Stomach (tissue), 9 donors: ENCODE measurements around the gene SP4. TPM values are rescaled to one million over a fixed set of nuclear protein-coding genes. Genes with fewer than 3 reads are reported as not detected.

Experiments used
- DNase-seq, 2 donors: peaks; one replicate each; pipeline versions ENCODE4 v3.0.0 to v3.0.0-alpha.2; 2013 to 2019
- H3K27ac ChIP-seq, 5 donors: fragments of 200-600 bp in 4 of 5; sonication (generic) in 4 of 5; one replicate each; pipeline ENCODE4 v1.5.1; 2013 to 2019; ENCODE audit warnings: mild to moderate bottlenecking in 1 of 5, moderate library complexity in 1 of 5
- H3K27me3 ChIP-seq, 3 donors: fragments of 200-600 bp; sonication (generic); one replicate each; pipeline ENCODE4 v1.5.1; 2017 to 2019; ENCODE audit warnings: mixed run types in 1 of 3
- H3K36me3 ChIP-seq, 4 donors: fragments of 200-600 bp; sonication (generic); 1 replicate in 3 of 4; 2 replicates in 1 of 4; pipeline ENCODE4 v1.5.1; 2016 to 2019
- H3K4me1 ChIP-seq, 4 donors: fragments of 200-600 bp; sonication (generic); one replicate each; pipeline ENCODE4 v1.5.1; 2016 to 2019
- H3K4me3 ChIP-seq, 4 donors: fragments of 200-600 bp; sonication (generic) in 3 of 4; one replicate each; pipeline ENCODE4 v1.5.1; 2016 to 2019; ENCODE audit warnings: mild to moderate bottlenecking in 1 of 4
- H3K9me3 ChIP-seq, 4 donors: fragments of 200-600 bp; sonication (generic); one replicate each; pipeline ENCODE4 v1.5.1; 2016 to 2019
- EP300 ChIP-seq: sonication (generic); formaldehyde crosslinking; IDR thresholded peaks from one replicate; pipeline ENCODE4 v1.6.1; 2017; ENCODE audit warnings: antibody characterized with exemption
- POLR2A ChIP-seq, 4 donors: fragments of 450-650 bp; IDR thresholded peaks; one replicate each; pipeline ENCODE4 v1.6.1; 2016; ENCODE audit warnings: antibody characterized with exemption in 4 of 4, control low read depth in 2 of 4, mild to moderate bottlenecking in 1 of 4, moderate library complexity in 1 of 4
- POLR2AphosphoS5 ChIP-seq, 3 donors: sonication (generic); formaldehyde crosslinking; IDR thresholded peaks; one replicate each; pipeline ENCODE4 v1.6.1; 2016; ENCODE audit warnings: antibody characterized with exemption in 3 of 3
- WGBS, 5 donors: extraction: QIAGEN DNeasy Blood & Tissue Kit in 3 of 5; methylation state at CpG; one replicate each; pipeline versions ENCODE4 v1.1.5 to v1.1.7; 2013 to 2018; 5-methylcytosine and 5-hydroxymethylcytosine counted together
- intact Hi-C: fragments of 100-400 bp; cut with DNase I; formaldehyde crosslinking; loops from one replicate; pipeline ENCODE4 v1.15.1; 2023; ENCODE audit warnings: low total_unique reads
- polyA plus RNA-seq, 3 donors: library from polyadenylated mRNA; stranded (reverse); fragments of 200-250 nt; gene quantifications; one replicate each; pipeline ENCODE4 v1.2.3, GENCODE V29; 2013
- total RNA-seq, 5 donors: library from RNA; depleted of rRNA; stranded (reverse); fragments of >200 nt; gene quantifications; one replicate each; pipeline versions ENCODE4 v1.1.0 to v1.2.3, GENCODE V29; 2014 to 2016
- TF ChIP-seq, protein P1 (sequence below), 7 experiments: fragments of 450-650 bp in 4 of 7; fragments of 200-600 bp in 3 of 7; sonication (generic) in 3 of 7; IDR thresholded peaks; one replicate each; pipeline ENCODE4 v1.5.1; 2016 to 2019; ENCODE audit warnings: antibody characterized with exemption in 7 of 7, control low read depth in 2 of 7, mild to moderate bottlenecking in 1 of 7
- donor health status: healthy with polysubstance abuse.
- donor health status: Bipolar disorder and iron deficiency.
- donor health status: healthy.

Gene SP4
- total and polyA plus RNA-seq, 8 donors = 0.58 to 16.7 (median 2.4) TPM

DNA sequence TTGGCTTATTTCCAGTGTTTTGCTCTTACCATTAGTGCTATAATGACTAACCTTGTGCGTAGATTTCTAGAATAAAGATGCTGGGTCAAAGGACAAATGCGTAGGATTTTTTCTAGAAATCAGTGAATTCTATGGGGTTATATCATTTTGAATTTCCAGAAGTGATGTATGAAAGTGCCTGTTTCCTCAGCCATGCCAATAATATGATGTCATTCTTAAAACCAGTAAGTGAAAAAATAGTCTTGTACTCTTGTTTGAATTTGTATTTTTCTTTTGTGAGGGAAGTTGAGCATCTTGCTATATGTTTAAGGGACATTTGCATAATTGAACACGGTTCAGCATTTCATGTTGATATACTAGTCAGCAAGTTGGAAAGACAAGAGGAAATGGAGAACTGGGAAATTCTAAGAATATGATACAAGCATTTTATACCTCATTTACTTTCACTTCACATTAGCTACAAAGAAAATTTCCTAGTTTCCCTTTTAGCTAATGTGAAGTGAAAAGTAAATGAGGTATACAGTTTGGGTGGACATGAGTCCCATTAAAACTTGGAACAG is 111.1 kb downstream of the SP4 start:
- H3K9me3 ChIP-seq = peaks cover 0 to 5% (median 0%) of the 10 kb centered on the region in 4 donors
- intact Hi-C loops = no loop called here
- H3K4me3 ChIP-seq = no peak overlapping the region
- H3K36me3 ChIP-seq = no peaks in the 10 kb centered on the region
- TF ChIP-seq EP300 = no peak
- H3K4me1 ChIP-seq = peaks cover 13 to 16% (median 15%) of the 10 kb centered on the region in 4 donors
- WGBS, 5 donors = 78 to 87% (median 81%) methylated on average over 3 of the region's 3 CpGs
- no peak overlapping the region for H3K27ac ChIP-seq
- H3K27me3 ChIP-seq = peaks cover 0 to 41% (median 17%) of the 10 kb centered on the region in 3 donors
- no peak for DNase-seq

DNA sequence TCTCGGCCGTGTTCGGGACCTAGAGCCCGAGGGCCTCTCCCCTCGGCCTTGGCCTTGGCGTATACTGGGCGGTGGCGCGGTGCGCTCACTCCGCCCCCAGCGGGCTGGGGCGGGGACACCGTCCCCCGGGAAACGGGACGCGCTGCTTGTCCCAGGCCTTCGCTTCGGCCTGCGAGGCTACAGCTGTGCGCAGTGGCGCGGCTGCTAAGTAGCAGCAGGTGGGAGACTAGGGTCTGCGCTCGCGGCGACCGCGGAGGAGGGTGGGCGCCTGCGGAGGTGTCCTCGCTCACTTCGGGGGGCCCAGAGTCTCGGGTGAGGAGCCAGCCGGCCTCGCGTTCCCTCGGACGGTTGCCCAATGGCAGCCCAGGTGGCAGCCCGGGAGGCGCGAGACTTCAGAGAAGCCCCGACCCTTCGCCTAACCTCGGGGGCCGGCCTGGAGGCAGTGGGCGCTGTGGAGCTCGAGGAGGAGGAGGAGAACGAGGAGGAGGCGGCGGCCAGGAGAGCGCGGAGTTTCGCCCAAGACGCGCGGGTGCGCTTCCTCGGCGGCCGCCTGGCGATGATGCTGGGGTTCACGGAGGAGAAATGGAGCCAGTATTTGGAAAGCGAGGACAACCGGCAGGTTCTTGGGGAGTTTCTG is 115.1 kb downstream of the SP4 start, which contains the start of gene DNAH11:
TSS of gene DNAH11 (plus strand) at position 149 of the 637 bp plus-strand sequence. CDS start at position 356, 207 bp downstream.
- DNase-seq = peak; percentile 28 to 83
- Histone ChIP-seq H3K4me1 (peaks cover 13 to 21% (median 16%) of the 10 kb centered on the region in 4 donors), H3K4me3 (peak within 1 kb of the TSS; percentile 45 to 57 (median 52)), H3K27me3 (peaks cover 0 to 67% (median 29%) of the 10 kb centered on the region in 3 donors), H3K27ac (peak within 1 kb of the TSS in 1 of 5 donors; percentile 4), H3K36me3 (no peaks in the 10 kb centered on the region), H3K9me3 (no peaks in the 10 kb centered on the region)
- intact Hi-C loops = no loop called here
- 0 to 1% (median 1%) methylated on average over 4 to 66 of the region's 66 CpGs for WGBS, 5 donors
- TF ChIP-seq POLR2AphosphoS5 (IDR thresholded peaks at IDR 0.05) = no peak
- no peak for TF ChIP-seq EP300
- TF ChIP-seq POLR2A (IDR thresholded peaks at IDR 0.05) = no peak
- TF ChIP-seq, protein P1, sequence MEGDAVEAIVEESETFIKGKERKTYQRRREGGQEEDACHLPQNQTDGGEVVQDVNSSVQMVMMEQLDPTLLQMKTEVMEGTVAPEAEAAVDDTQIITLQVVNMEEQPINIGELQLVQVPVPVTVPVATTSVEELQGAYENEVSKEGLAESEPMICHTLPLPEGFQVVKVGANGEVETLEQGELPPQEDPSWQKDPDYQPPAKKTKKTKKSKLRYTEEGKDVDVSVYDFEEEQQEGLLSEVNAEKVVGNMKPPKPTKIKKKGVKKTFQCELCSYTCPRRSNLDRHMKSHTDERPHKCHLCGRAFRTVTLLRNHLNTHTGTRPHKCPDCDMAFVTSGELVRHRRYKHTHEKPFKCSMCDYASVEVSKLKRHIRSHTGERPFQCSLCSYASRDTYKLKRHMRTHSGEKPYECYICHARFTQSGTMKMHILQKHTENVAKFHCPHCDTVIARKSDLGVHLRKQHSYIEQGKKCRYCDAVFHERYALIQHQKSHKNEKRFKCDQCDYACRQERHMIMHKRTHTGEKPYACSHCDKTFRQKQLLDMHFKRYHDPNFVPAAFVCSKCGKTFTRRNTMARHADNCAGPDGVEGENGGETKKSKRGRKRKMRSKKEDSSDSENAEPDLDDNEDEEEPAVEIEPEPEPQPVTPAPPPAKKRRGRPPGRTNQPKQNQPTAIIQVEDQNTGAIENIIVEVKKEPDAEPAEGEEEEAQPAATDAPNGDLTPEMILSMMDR (IDR thresholded peaks at IDR 0.05) = no peak

DNA sequence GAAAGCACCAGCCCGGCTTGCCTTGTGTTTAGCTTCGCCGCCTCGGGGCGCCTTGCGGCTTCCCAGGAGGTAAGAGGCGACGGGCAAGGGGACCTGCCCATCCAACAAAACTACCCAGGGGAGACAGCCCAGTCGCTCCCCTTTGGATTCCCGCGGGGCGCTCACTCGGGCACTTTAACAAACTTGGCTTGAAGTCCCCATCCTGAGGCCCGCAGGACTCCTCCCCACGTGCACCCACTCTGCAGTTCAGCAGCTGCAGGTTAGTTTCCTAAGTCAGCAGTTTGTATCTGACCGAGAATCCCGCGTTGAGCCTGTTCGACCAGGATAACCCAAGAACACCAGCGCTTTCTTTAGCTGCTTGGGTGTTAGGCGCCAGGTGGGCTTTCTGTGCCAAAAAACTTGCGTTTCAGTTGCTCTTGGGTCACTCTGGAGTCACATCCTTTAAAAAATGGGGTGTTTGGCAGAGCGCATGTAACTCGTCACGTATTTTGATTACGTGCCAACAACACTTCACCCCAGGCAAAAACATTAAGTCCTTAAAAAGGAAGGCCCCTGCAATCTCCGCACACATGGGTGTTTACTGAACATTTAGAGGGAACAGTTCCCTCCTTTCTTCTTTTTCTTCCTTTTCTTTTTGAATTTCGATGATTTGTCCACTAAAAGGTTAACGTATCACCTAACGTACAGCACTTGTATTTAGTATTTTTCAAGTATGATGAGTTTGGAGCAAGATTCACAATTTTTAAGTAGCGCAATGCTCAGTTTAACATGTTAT is 115.8 kb downstream of the SP4 start:
- 9 to 16% (median 12%) methylated on average over 24 to 31 of the region's 31 CpGs for WGBS, 5 donors
- Histone ChIP-seq H3K4me3 (peak overlapping the region; percentile 45 to 57 (median 52)), H3K4me1 (peaks cover 13 to 21% (median 16%) of the 10 kb centered on the region in 4 donors), H3K36me3 (no peaks in the 10 kb centered on the region), H3K27me3 (peaks cover 0 to 67% (median 29%) of the 10 kb centered on the region in 3 donors), H3K27ac (no peak overlapping the region), H3K9me3 (no peaks in the 10 kb centered on the region)
- peak in 1 of 2 donors; percentile 38 for DNase-seq
- intact Hi-C loops = no loop called here
- TF ChIP-seq POLR2A (IDR thresholded peaks at IDR 0.05) = no peak
- TF ChIP-seq, protein P1 (IDR thresholded peaks at IDR 0.05) = no peak
- TF ChIP-seq EP300 = no peak
- no peak for TF ChIP-seq POLR2AphosphoS5 (IDR thresholded peaks at IDR 0.05)

DNA sequence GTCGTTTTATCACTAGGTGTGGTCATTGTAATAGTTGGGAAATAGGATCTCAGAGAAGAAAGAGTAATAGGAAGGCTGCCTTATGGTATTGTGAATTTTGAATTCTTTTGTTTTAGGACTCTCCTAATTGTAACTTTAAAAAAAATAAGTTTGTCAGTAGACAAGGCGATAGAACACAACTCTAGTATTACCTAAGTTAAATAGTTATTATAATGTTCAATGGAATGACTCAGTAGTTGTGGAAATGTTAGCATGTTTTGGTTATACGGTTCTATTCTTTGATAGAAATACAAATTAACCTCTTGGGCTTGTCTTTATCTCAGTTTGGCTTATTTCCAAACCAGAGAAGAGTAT is 116.4 kb downstream of the SP4 start:
- DNase-seq = no peak
- H3K36me3 ChIP-seq = no peaks in the 10 kb centered on the region
- no peak for TF ChIP-seq POLR2A (IDR thresholded peaks at IDR 0.05)
- TF ChIP-seq, protein P1 (IDR thresholded peaks at IDR 0.05) = no peak
- TF ChIP-seq POLR2AphosphoS5 (IDR thresholded peaks at IDR 0.05) = no peak
- TF ChIP-seq EP300 = no peak

More for the DNA sequence above, 116.4 kb downstream of the SP4 start:
- H3K9me3 ChIP-seq = no peaks in the 10 kb centered on the region
- peaks cover 0 to 67% (median 29%) of the 10 kb centered on the region in 3 donors for H3K27me3 ChIP-seq
- no peak overlapping the region for H3K4me3 ChIP-seq
- WGBS, 5 donors = 18 to 47% (median 33%) methylated on average over 3 of the region's 3 CpGs
- intact Hi-C loops = no loop called here
- no peak overlapping the region for H3K27ac ChIP-seq
- peaks cover 13 to 21% (median 16%) of the 10 kb centered on the region in 4 donors for H3K4me1 ChIP-seq
